HepG2 (cell line): ENCODE results near the gene CISH. TPM values are rescaled to one million over a fixed set of nuclear protein-coding genes. Genes with fewer than 3 reads are reported as not detected.

Experiments used
- ASH2L ChIP-seq: fragments of 300-600, 200-600 bp; sonication (generic); IDR thresholded peaks from 2 replicates; pipeline ENCODE4 v1.7.0; 2017; ENCODE audit warnings: low read depth, mild to moderate bottlenecking, moderate library complexity, mixed read lengths, low read length; ENCODE audit not compliant: insufficient read length
- GPN1 ChIP-seq: sonication (generic); formaldehyde crosslinking; IDR thresholded peaks from 2 replicates; pipeline ENCODE4 v1.5.1; 2020; ENCODE audit warnings: missing genetic modification reagents, borderline replicate concordance
- HMGA1 ChIP-seq: sonication (generic); formaldehyde crosslinking; conservative IDR thresholded peaks from 2 replicates; pipeline ENCODE4 v1.4.0; 2020; ENCODE audit warnings: missing genetic modification reagents
- KDM5A ChIP-seq: fragments of 200-600 bp; sonication (generic); IDR thresholded peaks from 2 replicates; pipeline ENCODE4 v1.7.0; 2018; ENCODE audit warnings: antibody characterized with exemption, mild to moderate bottlenecking, low read length, borderline replicate concordance
- MIER3 ChIP-seq: IDR thresholded peaks from 2 replicates; pipeline ENCODE4 v1.6.1; 2016; ENCODE audit warnings: missing compliant biosample characterization, borderline replicate concordance
- SRSF1 ChIP-seq: fragments of 200-400 bp; formaldehyde crosslinking; optimal IDR thresholded peaks from 2 replicates; pipeline ENCODE3; 2017; ENCODE audit warnings: mild to moderate bottlenecking, low read depth, low read length, moderate library complexity
- TAF15 ChIP-seq: fragments of 200-400 bp; formaldehyde crosslinking; IDR thresholded peaks from one replicate; pipeline ENCODE4 v1.6.1; 2018; ENCODE audit warnings: mild to moderate bottlenecking, low read depth, low read length; ENCODE audit not compliant: poor library complexity, severe bottlenecking
- TARDBP ChIP-seq: sonication (generic); formaldehyde crosslinking; IDR thresholded peaks from 2 replicates; pipeline ENCODE4 v1.8.0; 2022; ENCODE audit warnings: mild to moderate bottlenecking, missing genetic modification reagents
- TP53 ChIP-seq: sonication (generic); formaldehyde crosslinking; conservative IDR thresholded peaks from 2 replicates; pipeline ENCODE4 v1.4.0; 2020; ENCODE audit warnings: missing genetic modification reagents
- YEATS4 ChIP-seq: sonication (generic); formaldehyde crosslinking; IDR thresholded peaks from 2 replicates; pipeline ENCODE4 v1.4.0; 2020; ENCODE audit warnings: missing genetic modification reagents, borderline replicate concordance
- ZFP1 ChIP-seq: IDR thresholded peaks from 2 replicates; pipeline ENCODE4 v1.6.1; 2016
- ZNF251 ChIP-seq: sonication (generic); formaldehyde crosslinking; IDR thresholded peaks from 2 replicates; pipeline ENCODE4 v1.9.0; 2021; ENCODE audit warnings: mild to moderate bottlenecking, missing genetic modification reagents
- ZNF441 ChIP-seq: sonication (generic); formaldehyde crosslinking; IDR thresholded peaks from 2 replicates; pipeline ENCODE4 v1.7.0; 2021; ENCODE audit warnings: missing genetic modification reagents, borderline replicate concordance
- ZNF574 ChIP-seq: sonication (generic); formaldehyde crosslinking; IDR thresholded peaks from 2 replicates; pipeline ENCODE4 v1.4.0; 2020; ENCODE audit warnings: missing genetic modification reagents
- ZNF772 ChIP-seq: sonication (generic); formaldehyde crosslinking; IDR thresholded peaks from 2 replicates; pipeline ENCODE4 v1.5.0; 2020; ENCODE audit warnings: mild to moderate bottlenecking, missing genetic modification reagents
- ZNF891 ChIP-seq: sonication (generic); formaldehyde crosslinking; IDR thresholded peaks from 2 replicates; pipeline ENCODE4 v1.5.0; 2020; ENCODE audit warnings: mild to moderate bottlenecking, missing genetic modification reagents
- polyA plus RNA-seq, 8 experiments: library from polyadenylated mRNA; depleted of rRNA in 3 of 8; stranded (reverse) in 7 of 8; unstranded in 1 of 8; fragments of >200 nt; fragmentation: Illumina TruSeq in 4 of 8; extraction: Trizol in 4 of 8; gene quantifications; 2 replicates each; pipeline versions ENCODE4 v1.2.1 to v1.2.3, GENCODE V29; 2011 to 2016; ENCODE audit warnings: low read depth in 4 of 8, missing spikeins in 1 of 8, mixed read lengths in 1 of 8; ENCODE audit not compliant: insufficient read depth in 1 of 8
- total RNA-seq, 5 experiments: library from RNA; depleted of rRNA; stranded (reverse); fragments of >200 nt; fragmentation: Illumina TruSeq; extraction: Trizol; gene quantifications; 2 replicates each; pipeline ENCODE4 v1.2.3, GENCODE V29; 2016; ENCODE audit warnings: low read depth in 1 of 5
- TF ChIP-seq, protein P1 (sequence below): sonication (generic); formaldehyde crosslinking; IDR thresholded peaks from 2 replicates; pipeline ENCODE4 v1.4.0; 2020; ENCODE audit warnings: missing genetic modification reagents, borderline replicate concordance
- TF ChIP-seq, protein P2 (sequence below), 2 experiments: sonication (generic) in 1 of 2; formaldehyde crosslinking in 1 of 2; IDR thresholded peaks; 2 replicates each; pipeline versions ENCODE4 v1.4.0 to v1.6.1; 2016 to 2020; ENCODE audit warnings: borderline replicate concordance in 1 of 2, low read depth in 1 of 2, mild to moderate bottlenecking in 1 of 2, missing genetic modification reagents in 1 of 2
- TF ChIP-seq, protein P3 (sequence below): IDR thresholded peaks from 2 replicates; pipeline ENCODE4 v1.6.1; 2016; ENCODE audit warnings: low read depth, borderline replicate concordance

CISH gene
- total and polyA plus RNA-seq, 2 of the 13 experiments (the other 11 are each of a cell fraction or from before 2014, with no cell fraction given): 0.91 to 1.5 TPM

DNA sequence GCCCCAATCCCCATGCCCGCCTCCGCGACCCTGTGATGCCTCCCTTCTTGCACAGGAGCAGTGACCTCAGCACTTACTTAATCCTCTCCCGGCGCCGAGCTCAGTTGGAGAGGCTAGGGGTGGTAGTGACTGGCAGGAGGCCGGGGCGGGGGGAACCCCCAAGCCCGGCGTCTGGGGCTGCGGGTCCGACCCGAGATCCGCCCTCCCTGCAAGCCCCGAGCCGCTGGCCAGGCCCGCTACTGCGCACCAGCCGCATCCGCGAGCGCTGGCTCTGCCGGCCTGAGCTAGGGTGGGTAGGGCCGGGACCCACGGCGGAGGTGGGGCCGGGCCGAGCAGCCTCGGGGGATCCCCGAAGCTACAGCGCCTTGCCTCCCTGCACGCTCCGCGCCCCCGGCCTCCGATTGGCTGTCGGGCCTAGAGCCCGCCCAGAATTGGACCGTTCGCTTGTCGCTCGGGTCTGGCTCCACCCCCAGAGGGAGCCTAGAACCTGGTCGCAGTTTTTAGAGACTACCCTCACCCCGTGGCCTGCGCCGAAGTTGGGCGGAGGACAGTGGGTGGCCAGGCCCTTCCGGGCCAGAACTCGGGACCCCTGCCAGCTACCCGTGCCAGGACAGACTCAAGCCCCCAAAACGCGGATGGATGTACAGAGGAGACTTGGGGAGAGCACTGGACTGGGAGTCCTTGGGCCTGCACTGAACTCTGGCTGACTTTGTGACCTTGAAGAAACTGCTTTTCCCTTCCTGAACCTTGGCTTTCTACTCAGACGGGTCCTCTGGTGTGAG, 44.0 kb downstream of the CISH start, which contains the start of gene C3orf18 (continued):
- TF ChIP-seq ZNF891 (CRISPR knock-in tag): no peak
- no peak for TF ChIP-seq ZNF251 (CRISPR knock-in tag)
- TF ChIP-seq, protein P1, sequence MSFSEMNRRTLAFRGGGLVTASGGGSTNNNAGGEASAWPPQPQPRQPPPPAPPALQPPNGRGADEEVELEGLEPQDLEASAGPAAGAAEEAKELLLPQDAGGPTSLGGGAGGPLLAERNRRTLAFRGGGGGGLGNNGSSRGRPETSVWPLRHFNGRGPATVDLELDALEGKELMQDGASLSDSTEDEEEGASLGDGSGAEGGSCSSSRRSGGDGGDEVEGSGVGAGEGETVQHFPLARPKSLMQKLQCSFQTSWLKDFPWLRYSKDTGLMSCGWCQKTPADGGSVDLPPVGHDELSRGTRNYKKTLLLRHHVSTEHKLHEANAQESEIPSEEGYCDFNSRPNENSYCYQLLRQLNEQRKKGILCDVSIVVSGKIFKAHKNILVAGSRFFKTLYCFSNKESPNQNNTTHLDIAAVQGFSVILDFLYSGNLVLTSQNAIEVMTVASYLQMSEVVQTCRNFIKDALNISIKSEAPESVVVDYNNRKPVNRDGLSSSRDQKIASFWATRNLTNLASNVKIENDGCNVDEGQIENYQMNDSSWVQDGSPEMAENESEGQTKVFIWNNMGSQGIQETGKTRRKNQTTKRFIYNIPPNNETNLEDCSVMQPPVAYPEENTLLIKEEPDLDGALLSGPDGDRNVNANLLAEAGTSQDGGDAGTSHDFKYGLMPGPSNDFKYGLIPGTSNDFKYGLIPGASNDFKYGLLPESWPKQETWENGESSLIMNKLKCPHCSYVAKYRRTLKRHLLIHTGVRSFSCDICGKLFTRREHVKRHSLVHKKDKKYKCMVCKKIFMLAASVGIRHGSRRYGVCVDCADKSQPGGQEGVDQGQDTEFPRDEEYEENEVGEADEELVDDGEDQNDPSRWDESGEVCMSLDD: peak; percentile 65; the same call in 1 of the 2 replicates
- TF ChIP-seq ZNF574 (CRISPR knock-in tag): no peak
- TF ChIP-seq, protein P2, sequence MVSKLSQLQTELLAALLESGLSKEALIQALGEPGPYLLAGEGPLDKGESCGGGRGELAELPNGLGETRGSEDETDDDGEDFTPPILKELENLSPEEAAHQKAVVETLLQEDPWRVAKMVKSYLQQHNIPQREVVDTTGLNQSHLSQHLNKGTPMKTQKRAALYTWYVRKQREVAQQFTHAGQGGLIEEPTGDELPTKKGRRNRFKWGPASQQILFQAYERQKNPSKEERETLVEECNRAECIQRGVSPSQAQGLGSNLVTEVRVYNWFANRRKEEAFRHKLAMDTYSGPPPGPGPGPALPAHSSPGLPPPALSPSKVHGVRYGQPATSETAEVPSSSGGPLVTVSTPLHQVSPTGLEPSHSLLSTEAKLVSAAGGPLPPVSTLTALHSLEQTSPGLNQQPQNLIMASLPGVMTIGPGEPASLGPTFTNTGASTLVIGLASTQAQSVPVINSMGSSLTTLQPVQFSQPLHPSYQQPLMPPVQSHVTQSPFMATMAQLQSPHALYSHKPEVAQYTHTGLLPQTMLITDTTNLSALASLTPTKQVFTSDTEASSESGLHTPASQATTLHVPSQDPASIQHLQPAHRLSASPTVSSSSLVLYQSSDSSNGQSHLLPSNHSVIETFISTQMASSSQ (IDR thresholded peaks at IDR 0.05; ENCODE audit: low read depth): no peak
- TF ChIP-seq, protein P2 (CRISPR knock-in tag; IDR thresholded peaks at IDR 0.05; ENCODE audit: borderline replicate concordance): no peak
- TF ChIP-seq HMGA1 (CRISPR knock-in tag): no peak
- no peak for TF ChIP-seq MIER3 (CRISPR knock-in tag)
- TF ChIP-seq, protein P3, sequence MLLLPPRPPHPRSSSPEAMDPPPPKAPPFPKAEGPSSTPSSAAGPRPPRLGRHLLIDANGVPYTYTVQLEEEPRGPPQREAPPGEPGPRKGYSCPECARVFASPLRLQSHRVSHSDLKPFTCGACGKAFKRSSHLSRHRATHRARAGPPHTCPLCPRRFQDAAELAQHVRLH (CRISPR knock-in tag): no peak
- no peak for TF ChIP-seq ASH2L
- no peak for TF ChIP-seq TAF15
- TF ChIP-seq ZNF772 (CRISPR knock-in tag): 0 out of 2 replicates have a peak, but pooled peaks have one; percentile 29
- TF ChIP-seq YEATS4 (CRISPR knock-in tag): no peak
- 0 out of 2 replicates have a peak, but pooled peaks have one; percentile 29 for TF ChIP-seq TARDBP (CRISPR knock-in tag)
- TF ChIP-seq GPN1: no peak
- TF ChIP-seq ZFP1 (CRISPR knock-in tag): no peak
- TF ChIP-seq KDM5A: no peak
- TF ChIP-seq SRSF1: peak; percentile 47
- TF ChIP-seq TP53 (CRISPR knock-in tag): no peak
- peak; percentile 62; the same call in 1 of the 2 replicates for TF ChIP-seq ZNF441
